H9 (cell line): ENCODE data around the gene TPP2. TPM values are rescaled to one million over a fixed set of nuclear protein-coding genes. Genes with fewer than 3 reads are reported as not detected.

Experiments
- DNase-seq: peaks from one replicate; pipeline ENCODE4 v3.0.0-alpha.2; 2017
- H2AFZ ChIP-seq: one replicate; pipeline ENCODE4 v1.6.1; 2013; ENCODE audit warnings: mild to moderate bottlenecking, low read length, control low read depth, moderate library complexity
- H2AK5ac ChIP-seq: 2 replicates; pipeline ENCODE4 v1.6.1; 2013; ENCODE audit warnings: low read length, control low read depth, mixed read lengths; ENCODE audit not compliant: insufficient read length
- H2BK120ac ChIP-seq: one replicate; pipeline ENCODE4 v1.6.1; 2013; ENCODE audit warnings: low read depth, mild to moderate bottlenecking, low read length, control low read depth, inconsistent platforms; ENCODE audit not compliant: poor library complexity, severe bottlenecking
- H2BK12ac ChIP-seq: 2 replicates; pipeline ENCODE4 v1.6.1; 2013; ENCODE audit warnings: low read length, control low read depth, mixed read lengths, low read depth; ENCODE audit not compliant: insufficient read length
- H2BK15ac ChIP-seq: 2 replicates; pipeline ENCODE4 v1.6.1; 2013; ENCODE audit warnings: low read depth, low read length, control low read depth
- H2BK20ac ChIP-seq: one replicate; pipeline ENCODE4 v1.6.1; 2013; ENCODE audit warnings: low read depth, mild to moderate bottlenecking, low read length, control low read depth, inconsistent platforms; ENCODE audit not compliant: poor library complexity, severe bottlenecking
- H2BK5ac ChIP-seq: 2 replicates; pipeline ENCODE4 v1.6.1; 2013; ENCODE audit warnings: low read length, control low read depth, mixed read lengths; ENCODE audit not compliant: insufficient read length
- H3K14ac ChIP-seq: 2 replicates; pipeline ENCODE4 v1.6.1; 2013; ENCODE audit warnings: low read length, control low read depth; ENCODE audit not compliant: insufficient read depth
- H3K18ac ChIP-seq: 2 replicates; pipeline ENCODE4 v1.6.1; 2013; ENCODE audit warnings: low read depth, mild to moderate bottlenecking, mixed read lengths, low read length, control low read depth; ENCODE audit not compliant: insufficient read length
- H3K23ac ChIP-seq: 2 replicates; pipeline ENCODE4 v1.6.1; 2013; ENCODE audit warnings: low read length, control low read depth, mixed read lengths, low read depth; ENCODE audit not compliant: insufficient read length
- H3K23me2 ChIP-seq: 2 replicates; pipeline ENCODE4 v1.6.1; 2013; ENCODE audit warnings: low read depth, mild to moderate bottlenecking, mixed read lengths, low read length, control low read depth; ENCODE audit not compliant: insufficient read length, poor library complexity, severe bottlenecking
- H3K27ac ChIP-seq: 2 replicates; pipeline ENCODE4 v1.5.1; 2013; ENCODE audit warnings: low read length, control low read depth, mixed read lengths, low read depth; ENCODE audit not compliant: insufficient read length
- H3K27me3 ChIP-seq: 2 replicates; pipeline ENCODE4 v1.6.1; 2013; ENCODE audit warnings: low read length, control low read depth, inconsistent platforms; ENCODE audit not compliant: insufficient read depth
- H3K4ac ChIP-seq: 2 replicates; pipeline ENCODE4 v1.6.1; 2013; ENCODE audit warnings: low read depth, mild to moderate bottlenecking, control low read depth, inconsistent platforms, low read length, moderate library complexity
- H3K4me1 ChIP-seq: 2 replicates; pipeline ENCODE4 v1.6.1; 2013; ENCODE audit warnings: low read length, control low read depth, inconsistent platforms; ENCODE audit not compliant: insufficient read depth
- H3K4me2 ChIP-seq: 2 replicates; pipeline ENCODE4 v1.6.1; 2013; ENCODE audit warnings: low read length, control low read depth, mixed read lengths; ENCODE audit not compliant: insufficient read length, insufficient read depth
- H3K56ac ChIP-seq: 2 replicates; pipeline ENCODE4 v1.6.1; 2013; ENCODE audit warnings: low read depth, mild to moderate bottlenecking, mixed read lengths, low read length, control low read depth; ENCODE audit not compliant: insufficient read length
- H3K79me1 ChIP-seq: 2 replicates; pipeline ENCODE4 v1.6.1; 2013; ENCODE audit warnings: low read depth, mild to moderate bottlenecking, moderate library complexity, low read length, control low read depth, inconsistent platforms; ENCODE audit not compliant: insufficient read depth, poor library complexity, severe bottlenecking
- H3K79me2 ChIP-seq: 2 replicates; pipeline ENCODE4 v1.6.1; 2013; ENCODE audit warnings: low read length, control low read depth, inconsistent platforms; ENCODE audit not compliant: insufficient read depth
- H3K9ac ChIP-seq: 2 replicates; pipeline ENCODE4 v1.6.1; 2013; ENCODE audit warnings: low read length, control low read depth, mixed read lengths; ENCODE audit not compliant: insufficient read length; ENCODE audit errors: extremely low read depth
- H3K9me3 ChIP-seq: one replicate; pipeline ENCODE4 v1.6.1; 2013; ENCODE audit warnings: low read depth, low read length, inconsistent platforms; ENCODE audit not compliant: control insufficient read depth
- H3T11ph ChIP-seq: one replicate; pipeline ENCODE4 v1.6.1; 2013; ENCODE audit warnings: mild to moderate bottlenecking, low read length, control low read depth, inconsistent platforms
- H4K20me1 ChIP-seq: one replicate; pipeline ENCODE4 v1.6.1; 2013; ENCODE audit not compliant: control insufficient read depth, insufficient read length, insufficient read depth
- H4K5ac ChIP-seq: 2 replicates; pipeline ENCODE4 v1.6.1; 2013; ENCODE audit warnings: low read depth, mild to moderate bottlenecking, mixed read lengths, low read length, control low read depth; ENCODE audit not compliant: insufficient read length
- H4K8ac ChIP-seq: replicated peaks from 2 replicates; pipeline ENCODE4 v1.6.1; 2013; ENCODE audit warnings: low read length, control low read depth, mixed read lengths, low read depth; ENCODE audit not compliant: insufficient read length
- H4K91ac ChIP-seq: 2 replicates; pipeline ENCODE4 v1.6.1; 2013; ENCODE audit warnings: low read depth, mild to moderate bottlenecking, moderate library complexity, mixed read lengths, low read length, control low read depth; ENCODE audit not compliant: insufficient read length
- H3K27ac Mint-ChIP-seq, 3 experiments: 2 replicates in 2 of 3; 3 replicates in 1 of 3; pipeline ENCODE4 v1.8.0; 2020 to 2021; ENCODE audit warnings: mixed read lengths in 3 of 3, mild to moderate bottlenecking in 1 of 3, moderate library complexity in 1 of 3
- H3K27me3 Mint-ChIP-seq: 2 replicates; pipeline ENCODE4 v1.8.0; 2021; ENCODE audit warnings: low read depth, mild to moderate bottlenecking, moderate library complexity, mixed read lengths
- H3K36me3 Mint-ChIP-seq, 3 experiments: 2 replicates in 2 of 3; 3 replicates in 1 of 3; pipeline ENCODE4 v1.8.0; 2020 to 2021; ENCODE audit warnings: low read depth in 3 of 3, mixed read lengths in 3 of 3; ENCODE audit not compliant: insufficient read depth in 1 of 3
- H3K4me1 Mint-ChIP-seq, 2 experiments: 2 replicates each; pipeline ENCODE4 v1.8.0; 2020; ENCODE audit warnings: mixed read lengths in 2 of 2
- H3K4me3 Mint-ChIP-seq, 2 experiments: 2 replicates in 1 of 2; 3 replicates in 1 of 2; pipeline ENCODE4 v1.8.0; 2020 to 2021; ENCODE audit warnings: mild to moderate bottlenecking in 2 of 2, mixed read lengths in 2 of 2, moderate library complexity in 1 of 2
- H3K9me3 Mint-ChIP-seq, 2 experiments: 2 replicates in 1 of 2; 3 replicates in 1 of 2; pipeline ENCODE4 v1.8.0; 2020; ENCODE audit warnings: mild to moderate bottlenecking in 2 of 2, mixed read lengths in 2 of 2, moderate library complexity in 1 of 2
- CTCF ChIP-seq: fragments of 200-600 bp; sonication (generic); conservative IDR thresholded peaks from 3 replicates; pipeline ENCODE4 v1.8.0; 2021; ENCODE audit warnings: antibody characterized with exemption, mild to moderate bottlenecking
- WGBS: extraction: QIAGEN DNeasy Blood & Tissue Kit; methylation state at CpG from one replicate; pipeline ENCODE4 v1.1.7; 2013; ENCODE audit warnings: missing lambda C conversion rate, low lambda C conversion rate, mixed read lengths; ENCODE audit not compliant: insufficient read length; ENCODE audit errors: extremely low coverage; 5-methylcytosine and 5-hydroxymethylcytosine counted together
- total RNA-seq: library from RNA; stranded (reverse); gene quantifications from 2 replicates; pipeline ENCODE4 v1.2.1, GENCODE V29; 2021

Gene TPP2
- total RNA-seq, 1 experiment from 2014 or later: 63.5 TPM

DNA sequence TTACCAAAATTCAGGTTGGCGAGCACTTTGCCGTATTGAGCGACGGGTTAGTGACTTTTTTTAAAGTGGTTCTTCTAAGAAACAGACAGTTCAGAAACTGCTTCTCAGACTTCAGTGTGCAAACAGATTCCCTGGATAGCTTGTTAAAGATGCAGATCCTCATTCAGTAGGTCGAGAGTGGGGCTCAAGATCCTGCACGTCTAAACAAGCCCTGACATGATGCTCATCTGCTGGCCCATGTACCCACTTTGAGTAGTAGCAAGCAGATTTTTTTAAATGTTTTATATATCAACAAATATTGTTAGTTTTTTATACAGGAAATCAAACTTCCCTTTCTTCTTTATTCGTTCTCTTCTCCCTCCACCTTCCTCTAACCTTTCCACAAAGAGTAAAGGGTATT, 90.7 kb downstream of the TPP2 start:
- peaks cover 22 to 27% of the 10 kb centered on the region in 2 experiments for H3K4me1 Mint-ChIP-seq
- Histone ChIP-seq H4K20me1 (no peaks in the 10 kb centered on the region), H2BK20ac (no peak overlapping the region), H2BK15ac (no peak overlapping the region), H2AFZ (no peak overlapping the region), H4K8ac (no peak overlapping the region), H3K4me1 (peaks cover 6% of the 10 kb centered on the region; the same call in 1 of the 2 replicates), H4K91ac (no peak overlapping the region), H3K27ac (no peak overlapping the region), H3K23me2 (no peaks in the 10 kb centered on the region), H3K56ac (no peak overlapping the region), H3K9ac (no peak overlapping the region), H3K4ac (no peak overlapping the region), H3K79me1 (no peaks in the 10 kb centered on the region), H3K9me3 (no peaks in the 10 kb centered on the region), H3K18ac (no peak overlapping the region), H2BK12ac (no peak overlapping the region), H3T11ph (no peak overlapping the region), H3K27me3 (no peaks in the 10 kb centered on the region), H2BK5ac (no peak overlapping the region), H3K79me2 (no peaks in the 10 kb centered on the region), H3K23ac (no peak overlapping the region), H3K14ac (no peak overlapping the region), H4K5ac (no peak overlapping the region), H2AK5ac (no peak overlapping the region), H2BK120ac (no peak overlapping the region), H3K4me2 (no peak overlapping the region)
- no peaks in the 10 kb centered on the region for H3K27me3 Mint-ChIP-seq
- DNase-seq: no peak
- no peaks in the 10 kb centered on the region for H3K36me3 Mint-ChIP-seq
- no peak overlapping the region; a peak in 1 of 7 replicates for H3K27ac Mint-ChIP-seq
- TF ChIP-seq CTCF: no peak
- no peaks in the 10 kb centered on the region for H3K9me3 Mint-ChIP-seq
- no peak overlapping the region for H3K4me3 Mint-ChIP-seq
- WGBS: no CpG with 5 or more reads among the region's 7 CpGs
